ENCODE results near the gene MEIOB.
"Not testable (repeated sequence)": the region's sequence is repeated elsewhere in the genome, so short reads cannot be mapped to it uniquely, and the experiment has no call there.

The MEIOB gene

DNA sequence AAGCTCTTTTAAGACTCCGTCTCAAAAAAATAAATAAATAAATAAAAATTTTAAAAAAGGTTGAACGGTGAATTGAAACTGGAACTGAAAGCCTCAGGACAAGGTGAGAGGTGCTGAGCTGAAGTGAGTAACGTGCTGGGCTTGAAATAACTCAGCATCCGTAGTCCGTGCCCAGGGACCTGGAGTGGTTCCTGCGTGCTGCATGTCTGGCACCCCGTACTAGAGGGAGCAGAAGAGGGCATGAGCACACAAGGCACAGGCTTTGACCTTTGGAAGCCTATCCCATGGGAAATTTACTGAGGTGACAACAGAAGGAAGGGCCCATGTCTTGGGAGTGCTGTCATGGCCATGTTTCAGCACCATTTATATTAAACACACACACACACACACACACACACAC, 4.5 kb upstream of the MEIOB start:
- DNase-seq (ENCODE audit: low read depth): no peak

DNA sequence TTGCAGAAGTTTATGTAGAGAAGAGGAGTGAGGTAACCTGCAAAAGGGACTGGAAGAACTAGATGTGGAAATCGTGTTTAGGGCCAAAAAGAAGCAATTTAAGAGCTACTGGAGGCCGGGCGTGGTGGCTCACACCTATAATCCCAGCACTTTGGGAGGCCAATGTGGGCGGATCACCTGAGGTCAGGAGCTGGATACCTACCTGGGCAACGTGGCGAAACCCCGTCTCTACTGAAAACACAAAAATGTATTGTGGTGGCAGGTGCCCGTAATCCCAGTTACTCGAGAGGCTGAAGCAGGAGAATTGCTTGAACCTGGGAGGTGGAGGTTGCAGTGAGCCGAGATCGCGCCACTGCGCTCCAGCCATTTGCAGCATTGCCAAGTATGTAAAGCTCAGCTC, 4.1 kb upstream of the MEIOB start:
- DNase-seq (ENCODE audit: low read depth): not testable (repeated sequence)

DNA sequence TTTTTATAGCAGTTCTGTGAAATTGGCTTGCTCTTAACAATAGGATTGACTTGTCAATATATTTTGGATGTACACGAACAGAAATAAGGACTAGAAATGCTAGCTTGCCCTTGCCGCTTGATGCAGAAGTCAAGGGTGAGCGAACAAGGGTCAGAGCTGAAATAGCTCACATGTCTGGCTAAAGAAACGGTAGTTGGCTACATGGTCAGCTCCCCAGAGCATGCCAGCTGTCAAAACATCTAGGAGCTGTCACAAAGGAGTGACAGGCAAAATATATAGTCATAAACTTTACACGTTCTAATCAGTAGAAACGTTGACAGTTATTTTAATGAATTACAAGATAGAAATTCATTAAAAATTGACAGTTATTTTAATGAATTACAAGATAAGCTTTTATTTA, 2.9 kb upstream of the MEIOB start:
- no peak for DNase-seq (ENCODE audit: low read depth)

DNA sequence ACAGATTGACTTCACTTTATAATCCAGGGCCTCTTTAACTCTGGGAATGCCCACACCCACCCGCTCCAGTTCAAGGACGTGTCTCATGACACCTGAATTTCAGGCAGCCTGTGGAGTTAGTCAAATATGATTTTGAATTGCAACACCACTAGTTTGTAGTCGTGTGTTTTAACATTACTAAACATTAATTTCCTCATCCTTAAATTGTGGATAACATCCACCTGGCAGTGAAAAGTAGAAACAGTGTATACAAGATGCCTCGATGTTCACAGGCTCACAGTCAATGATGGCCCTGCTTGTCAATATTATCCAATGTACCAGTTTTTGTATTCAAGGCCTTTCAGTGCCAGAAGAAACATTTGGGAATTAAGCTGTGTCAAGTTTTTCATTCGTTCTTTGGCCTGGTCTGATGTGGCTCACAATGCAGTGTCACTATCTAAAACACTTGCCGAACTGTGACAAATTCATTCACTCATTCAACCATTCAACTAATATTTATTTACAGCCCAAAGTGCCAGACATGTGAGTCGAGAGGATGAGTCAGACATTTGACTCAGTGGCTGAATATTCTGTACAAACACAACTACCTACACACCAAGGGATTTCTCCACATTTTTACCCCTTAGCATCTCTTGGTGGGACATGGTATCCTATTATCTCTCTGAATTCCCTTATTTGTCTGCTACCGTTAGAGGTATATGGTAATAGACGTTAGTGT, 1.4 kb downstream of the MEIOB start:
- no peak for DNase-seq (ENCODE audit: low read depth)

DNA sequence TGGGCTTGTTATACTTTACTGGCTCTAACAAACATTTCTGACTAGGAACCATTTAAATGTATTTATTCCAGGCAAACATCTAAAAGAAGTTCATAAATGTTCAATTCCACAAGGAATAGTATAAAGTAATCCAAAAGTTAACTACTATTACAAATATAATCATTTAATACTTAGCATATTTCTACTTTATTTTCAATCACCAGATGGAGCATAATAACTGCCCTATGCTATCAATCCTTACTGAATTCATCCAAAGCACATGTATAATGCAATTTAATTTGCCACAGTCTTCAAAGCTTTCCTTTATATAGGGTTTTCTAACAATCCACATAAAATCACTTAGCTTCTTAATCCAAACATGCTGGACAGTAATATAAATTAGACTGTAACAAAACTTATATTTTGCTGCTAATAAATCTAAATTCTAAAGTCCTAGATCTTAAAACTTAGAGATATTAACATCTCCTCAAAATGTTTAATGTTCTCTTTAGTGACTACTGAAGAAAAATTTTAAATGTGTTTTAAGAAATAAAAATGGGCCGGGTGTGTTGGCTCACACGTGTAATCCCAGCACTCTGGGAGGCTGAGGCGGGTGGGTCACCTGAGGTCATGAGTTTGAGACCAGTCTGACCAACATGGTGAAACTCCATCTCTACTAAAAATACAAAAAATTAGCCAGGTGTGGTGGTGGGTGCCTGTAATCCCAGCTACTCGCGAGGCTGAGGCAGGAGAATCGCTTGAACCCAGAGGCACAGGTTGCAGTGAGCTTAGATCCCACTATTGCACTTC, 5.9 kb downstream of the MEIOB start:
- DNase-seq (ENCODE audit: low read depth): no peak

DNA sequence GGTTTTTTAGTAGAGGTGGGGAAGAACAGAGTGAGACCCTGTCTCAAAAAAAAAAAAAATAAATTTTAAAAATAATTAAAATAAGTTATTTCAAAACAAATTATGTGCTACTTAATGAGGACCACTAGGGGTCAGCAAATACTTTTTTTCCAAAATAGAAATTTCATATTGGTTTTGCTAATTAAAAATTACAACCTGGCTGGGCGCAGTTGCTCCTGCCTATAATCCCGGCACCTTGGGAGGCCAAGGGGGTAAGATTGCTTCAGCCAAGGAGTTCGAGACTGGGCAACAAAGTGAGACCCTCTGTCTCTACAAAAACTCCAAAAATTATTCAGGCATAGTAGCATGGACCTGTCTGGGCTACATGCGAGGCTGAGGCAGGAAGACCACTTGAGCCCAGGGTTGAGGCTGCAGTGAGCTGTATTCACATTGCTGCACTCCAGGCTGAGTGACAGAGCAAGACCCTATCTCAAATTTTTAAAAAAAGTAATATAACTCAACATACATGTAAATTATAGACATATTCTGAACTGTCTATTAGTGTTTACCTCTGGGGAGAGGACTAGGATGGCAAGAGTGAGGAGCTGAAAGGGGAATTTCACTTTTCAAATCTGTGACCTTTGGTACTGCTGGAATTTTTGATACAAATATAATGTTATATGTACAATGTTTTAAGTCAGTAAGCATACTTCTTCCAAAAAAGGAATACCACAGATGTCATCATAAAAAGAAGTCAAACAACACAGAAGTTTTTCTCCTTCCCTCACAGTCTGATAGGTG, 8.1 kb downstream of the MEIOB start:
- no peak for DNase-seq (ENCODE audit: low read depth)

DNA sequence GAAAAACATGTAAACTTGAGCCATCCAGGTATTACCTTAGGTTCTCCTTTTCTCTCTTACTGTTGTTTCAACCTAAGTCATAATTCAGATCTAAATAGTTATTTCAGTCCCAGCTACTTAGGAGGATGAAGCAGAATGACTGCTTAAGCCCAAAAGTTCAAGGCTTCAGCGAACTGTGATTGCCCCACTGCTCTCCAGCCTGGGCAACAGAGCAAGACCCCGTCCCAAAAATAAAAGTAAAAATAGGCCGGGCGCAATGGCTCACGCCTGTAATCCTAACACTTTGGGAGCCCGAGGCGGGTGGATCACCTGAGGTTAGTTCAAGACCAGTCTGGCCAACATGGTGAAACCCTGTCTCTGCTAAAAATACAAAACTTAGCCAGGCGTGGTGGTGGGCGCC, 9.6 kb downstream of the MEIOB start:
- no peak for DNase-seq (ENCODE audit: low read depth)

DNA sequence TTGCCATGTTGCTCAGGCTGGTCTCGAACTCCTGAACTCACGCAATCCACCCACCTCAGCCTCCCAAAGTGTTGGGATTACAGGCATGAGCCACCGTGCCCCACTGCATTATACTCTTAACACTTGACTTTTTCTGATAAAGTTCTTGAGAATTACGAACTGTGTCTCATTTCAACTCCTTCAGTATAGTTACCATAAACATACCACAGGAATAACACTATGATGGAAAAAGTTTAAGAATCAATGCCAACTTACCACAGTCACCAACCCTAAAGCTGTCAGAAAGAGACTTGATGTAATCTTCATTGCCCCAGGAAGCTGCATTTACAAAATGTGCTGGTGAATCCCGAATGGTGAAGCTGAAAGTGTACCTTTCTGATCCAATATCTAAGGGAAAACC, 10.2 kb downstream of the MEIOB start:
- no peak for DNase-seq (ENCODE audit: low read depth)

DNA sequence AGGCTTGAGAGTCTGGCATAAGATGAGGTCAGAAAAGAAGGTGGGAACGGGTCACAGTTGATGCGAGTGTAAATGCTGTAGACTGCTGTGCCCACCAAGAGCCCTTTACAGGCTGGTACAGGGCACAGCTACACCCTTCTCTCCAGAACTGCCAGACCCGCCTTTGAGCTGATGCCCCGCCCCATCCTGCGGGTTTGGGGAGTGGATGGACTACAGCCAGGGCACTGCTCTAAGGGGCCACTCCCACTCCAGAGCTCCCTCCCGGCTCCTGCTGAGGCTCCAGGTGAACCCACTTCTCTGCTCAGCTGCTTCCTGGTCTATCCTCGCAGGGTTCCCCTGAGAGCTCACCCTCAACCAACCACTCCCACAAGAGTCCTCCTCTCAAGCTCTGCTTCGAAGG, 12.3 kb downstream of the MEIOB start:
- no peak for DNase-seq (ENCODE audit: low read depth)

DNA sequence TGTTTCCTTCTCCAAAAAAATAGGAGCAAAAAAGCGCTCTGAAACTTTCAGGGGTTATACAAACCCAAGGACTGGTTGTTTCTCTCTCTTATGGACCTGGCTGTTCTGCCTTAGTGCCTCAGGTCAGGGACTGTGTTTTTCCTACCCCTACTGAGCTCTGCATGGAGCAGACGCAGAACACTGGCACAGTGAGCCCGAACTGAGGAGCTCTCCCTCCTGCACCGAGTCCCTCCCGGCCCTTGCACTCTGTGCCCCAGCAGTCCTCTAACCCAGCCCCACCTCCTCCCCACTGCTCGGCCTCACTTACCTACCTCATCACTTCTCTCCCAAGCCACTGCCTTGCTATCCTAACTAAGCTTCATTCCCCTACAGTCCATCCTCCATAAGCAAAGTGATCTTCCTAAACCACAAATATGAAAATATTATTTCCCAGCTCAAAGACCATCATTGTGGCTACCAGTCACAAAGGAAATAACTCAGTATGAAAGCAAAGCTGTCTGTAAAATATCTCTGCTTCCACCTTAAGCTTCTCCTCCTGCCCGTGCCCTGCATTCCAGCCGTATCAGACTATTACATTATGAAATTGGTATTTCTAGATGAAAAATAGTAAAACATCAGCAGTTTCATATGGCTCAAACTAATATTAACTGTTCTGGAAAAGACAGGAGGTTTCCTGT, 13.6 kb downstream of the MEIOB start:
- DNase-seq (ENCODE audit: low read depth): no peak

DNA sequence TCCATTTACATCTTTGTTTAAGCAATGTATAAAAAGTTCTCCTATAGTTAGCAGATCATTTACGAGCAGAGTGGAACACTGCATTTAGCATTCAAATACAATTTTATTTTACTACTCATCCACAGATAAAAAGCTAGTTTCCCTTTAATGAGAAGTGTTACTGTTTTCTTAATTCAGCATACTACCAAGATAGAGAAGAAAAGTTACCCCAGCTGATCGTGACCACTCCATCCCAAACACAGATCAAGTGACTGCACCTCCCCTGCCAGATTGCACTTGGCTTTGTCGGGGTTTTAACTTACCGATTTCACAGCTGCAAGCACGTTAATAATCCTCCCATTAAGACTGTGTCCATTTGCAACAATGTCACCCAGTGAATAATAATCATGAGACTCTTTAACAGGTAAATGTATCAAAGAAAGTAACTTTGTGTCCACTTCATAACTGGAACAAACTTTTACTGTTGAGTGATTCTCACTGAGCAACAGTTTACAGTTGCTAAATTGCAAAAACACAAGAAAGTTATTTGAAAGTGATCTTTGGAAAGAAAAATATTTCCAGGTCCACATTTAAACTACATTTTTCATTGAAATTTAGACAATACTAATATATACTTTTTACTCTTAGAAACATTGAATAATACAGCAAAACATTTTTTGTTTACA, 14.4 kb downstream of the MEIOB start:
- DNase-seq (ENCODE audit: low read depth): no peak

DNA sequence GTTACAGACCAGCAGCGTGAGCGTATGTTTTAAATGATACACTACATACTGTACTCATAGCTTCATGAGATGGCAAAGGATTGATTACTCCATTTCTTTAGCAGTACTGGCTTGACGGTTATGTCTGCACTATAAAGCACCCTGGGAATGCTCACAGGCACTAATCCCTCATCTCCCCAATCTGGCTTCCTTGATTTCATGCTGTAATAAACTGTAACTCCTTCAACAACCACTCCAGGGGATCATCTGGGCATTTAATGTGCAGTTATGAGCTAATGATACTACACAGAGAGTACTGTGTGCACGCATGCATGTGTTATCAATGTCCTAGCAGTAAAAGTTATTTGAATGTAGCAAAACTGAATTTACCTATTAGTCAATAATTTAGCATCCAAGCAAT, 20.2 kb downstream of the MEIOB start:
- DNase-seq (ENCODE audit: low read depth): no peak

DNA sequence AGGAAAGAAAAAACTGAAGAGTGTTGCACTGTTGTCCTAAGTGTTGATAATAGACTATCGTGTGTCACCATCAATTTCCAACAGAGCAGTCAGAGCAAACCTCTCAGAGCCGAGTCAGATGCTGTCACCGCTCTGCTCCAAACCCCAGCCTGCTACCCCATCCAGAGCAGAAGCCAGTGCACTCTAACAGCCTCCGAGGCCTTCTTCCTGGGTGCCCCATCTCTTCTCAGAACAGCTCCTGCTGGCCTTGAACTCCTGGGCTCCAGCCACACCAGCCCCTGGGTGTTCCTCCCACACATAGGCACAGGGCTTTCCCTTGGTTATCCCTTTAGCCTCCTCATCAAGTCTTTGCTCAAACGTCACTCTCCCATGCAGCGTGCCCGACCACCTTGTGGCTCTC, 21.0 kb downstream of the MEIOB start:
- DNase-seq (ENCODE audit: low read depth): no peak

DNA sequence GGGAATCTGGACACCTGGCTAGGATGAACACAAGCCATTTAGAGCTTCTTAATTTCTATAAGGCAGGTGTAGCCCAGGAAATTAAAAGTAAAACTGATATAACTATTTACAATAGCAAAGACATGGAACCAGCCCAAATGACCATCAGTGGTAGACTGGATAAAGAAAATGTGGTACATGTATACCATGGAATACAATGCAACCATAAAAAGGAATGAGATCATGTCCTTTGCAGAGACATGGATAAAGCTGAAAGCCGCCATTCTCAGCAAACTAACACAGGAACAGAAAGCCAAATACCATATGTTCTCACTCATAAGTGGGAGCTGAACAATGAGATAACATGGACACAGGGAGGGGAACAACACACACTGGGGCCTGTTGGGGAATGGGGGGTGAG, 25.5 kb downstream of the MEIOB start:
- DNase-seq (ENCODE audit: low read depth): no peak

DNA sequence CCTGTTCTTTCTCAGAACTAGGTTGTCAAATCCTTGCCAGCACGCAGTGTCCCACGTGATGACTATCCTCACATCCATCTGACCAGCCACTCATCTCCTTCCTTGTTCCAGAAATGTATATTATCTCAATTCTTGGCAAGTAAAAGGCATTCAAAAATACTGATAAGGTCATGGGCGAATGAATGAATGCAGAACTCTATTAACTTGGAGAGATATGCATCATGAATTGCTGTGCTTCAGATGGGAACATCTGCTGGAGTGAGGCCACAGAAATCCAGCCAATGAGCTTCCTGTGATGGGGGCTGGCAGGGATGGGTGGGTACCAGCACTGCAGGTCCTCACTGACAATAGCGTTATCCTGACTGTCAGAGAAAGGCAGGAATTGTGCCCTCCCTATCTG, 26.0 kb downstream of the MEIOB start:
- DNase-seq (ENCODE audit: low read depth): no peak

DNA sequence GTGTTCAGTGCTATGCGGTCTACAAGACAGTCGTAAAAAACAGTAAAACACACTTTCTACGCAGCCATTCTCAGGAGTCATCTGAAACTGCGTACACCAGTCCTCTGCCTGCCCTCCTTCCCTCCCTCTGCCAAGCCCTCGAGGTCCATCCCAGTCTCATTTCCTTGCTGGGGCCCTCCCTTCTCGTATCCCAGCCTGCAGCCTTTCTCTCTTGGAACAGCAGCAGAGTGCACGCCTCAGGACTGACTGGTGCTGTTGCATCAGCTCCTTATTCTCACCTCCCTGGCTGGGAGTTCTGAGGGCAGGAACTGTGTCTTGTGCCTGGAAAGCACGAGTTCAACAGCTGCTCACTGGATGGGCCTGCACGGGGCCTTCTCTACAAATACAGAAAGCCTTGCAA, 32.4 kb downstream of the MEIOB start:
- DNase-seq (ENCODE audit: low read depth): no peak

DNA sequence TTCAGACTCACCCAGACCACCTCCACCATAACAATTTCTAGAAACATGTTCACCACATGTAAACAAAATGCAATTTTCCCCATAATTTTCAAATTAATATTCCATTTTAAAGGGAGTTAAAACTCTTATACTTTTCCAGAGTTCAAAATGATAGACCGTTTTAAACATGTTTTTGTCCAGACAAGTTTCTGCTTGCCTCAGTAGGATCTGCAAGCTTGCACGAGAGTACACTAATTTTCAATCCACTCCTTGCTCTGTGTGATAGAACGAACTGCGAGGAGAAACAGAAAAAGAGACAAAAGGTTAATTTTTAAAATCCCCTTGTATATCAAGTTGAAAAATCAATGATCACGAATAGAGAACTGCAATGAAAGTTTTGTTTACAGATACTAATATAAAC, 37.9 kb downstream of the MEIOB start:
- no peak for DNase-seq (ENCODE audit: low read depth)

DNA sequence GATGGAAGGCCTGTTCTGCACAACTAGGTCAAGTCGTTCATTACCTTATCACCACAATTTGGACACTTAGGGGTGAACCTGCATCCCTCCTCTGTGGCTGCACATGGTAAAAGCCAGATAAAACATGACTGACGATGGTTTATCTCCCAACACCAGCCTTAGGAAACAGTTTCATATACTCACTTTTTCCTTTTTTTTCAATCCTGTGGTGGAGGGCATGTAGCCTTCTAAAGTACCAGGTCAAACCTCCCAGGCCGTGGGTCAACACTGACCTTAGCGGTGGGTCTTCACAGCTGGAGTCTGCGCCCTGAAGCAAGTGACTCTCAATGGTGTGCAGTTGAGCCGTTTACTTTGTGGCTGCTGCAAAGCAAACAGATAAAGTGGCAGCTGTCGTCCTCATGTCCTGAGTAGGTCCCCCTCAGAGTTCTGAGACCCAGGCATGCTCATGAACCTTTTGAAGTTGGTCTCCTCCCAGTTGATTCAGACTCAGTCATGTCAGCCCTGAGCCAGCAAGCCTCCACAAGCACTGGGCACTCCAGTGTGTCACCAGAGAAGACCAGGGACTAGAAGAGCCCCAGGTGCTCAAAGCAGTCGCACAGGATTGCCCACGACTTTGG, 39.0 kb downstream of the MEIOB start:
- DNase-seq (ENCODE audit: low read depth): no peak

DNA sequence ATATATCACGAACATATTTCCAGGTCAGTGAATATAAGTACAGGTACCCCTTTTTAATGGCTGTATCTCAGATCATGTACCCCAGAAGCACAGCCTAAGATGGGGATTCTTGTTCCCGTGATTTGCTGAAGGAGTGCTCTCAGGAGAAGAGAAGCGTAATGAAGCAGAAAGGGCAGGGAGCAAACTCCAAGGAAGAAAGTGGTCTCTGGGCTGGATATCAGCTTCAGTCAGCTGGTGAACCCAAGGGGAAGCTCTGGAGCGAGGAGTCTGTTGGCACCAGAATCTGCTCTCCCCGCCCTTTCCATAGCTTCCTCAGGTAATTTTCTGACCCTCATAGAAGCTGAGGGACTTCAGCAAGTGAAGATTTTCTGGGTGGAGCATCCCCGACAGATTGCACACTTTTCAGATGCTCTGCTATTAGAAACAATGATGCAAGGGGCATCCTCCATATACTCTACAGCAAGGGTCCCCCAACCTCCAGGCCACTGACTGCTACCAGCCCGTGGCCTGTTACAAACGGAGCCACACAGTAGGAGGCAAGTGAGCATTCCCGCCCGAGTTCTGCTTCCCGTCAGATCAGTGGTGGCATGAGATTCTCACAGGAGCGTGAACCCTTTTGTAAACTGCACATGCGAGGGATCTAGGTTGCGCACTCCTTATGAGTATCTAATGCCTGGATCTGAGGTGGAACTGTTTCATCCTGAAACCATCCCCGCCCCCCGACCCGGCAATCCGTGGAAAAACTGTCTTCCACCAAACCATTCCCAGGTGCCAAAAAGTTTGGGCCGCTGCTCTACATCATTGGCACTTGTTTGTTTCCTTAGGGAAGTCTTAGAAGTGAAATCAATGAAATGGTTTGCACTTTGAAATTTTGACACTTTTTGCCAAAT, 40.5 kb downstream of the MEIOB start:
- no peak for DNase-seq (ENCODE audit: low read depth)

DNA sequence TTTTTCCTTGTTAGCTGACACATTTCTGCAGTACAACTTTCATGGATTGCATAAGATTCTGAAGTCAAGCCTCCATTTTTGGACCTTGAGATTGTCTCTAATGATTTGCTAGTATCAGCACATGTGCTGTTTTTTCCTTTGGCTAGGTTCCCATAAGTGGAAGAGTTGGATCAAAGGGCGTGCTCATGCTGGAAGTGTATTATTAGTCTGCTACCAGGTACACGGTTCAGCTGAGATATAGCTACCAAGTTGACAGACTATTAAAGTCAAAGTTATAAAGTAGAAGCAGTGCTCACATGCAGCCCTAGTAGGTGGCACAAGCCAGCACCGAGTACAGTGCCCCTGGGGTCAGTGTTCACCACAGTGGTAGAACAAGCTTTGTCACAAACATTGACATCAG, 41.8 kb downstream of the MEIOB start:
- no peak for DNase-seq (ENCODE audit: low read depth)
